Dendritic cell treated with granulocyte-macrophage colony-stimulating factor and Interleukin-4, amounts not matched to agents 40 ng/mL and 50 ng/mL, for 4 days (primary cell): Measurements from ENCODE around the gene COIL.

Experiments
- H3K27ac Mint-ChIP-seq: one replicate; pipeline ENCODE4 v1.8.0; 2022; ENCODE audit warnings: mild to moderate bottlenecking, mixed read lengths
- H3K27me3 Mint-ChIP-seq: one replicate; pipeline ENCODE4 v1.8.0; 2022; ENCODE audit warnings: mild to moderate bottlenecking, mixed read lengths
- H3K36me3 Mint-ChIP-seq: one replicate; pipeline ENCODE4 v1.8.0; 2022; ENCODE audit warnings: low read depth, mixed read lengths
- H3K4me1 Mint-ChIP-seq: one replicate; pipeline ENCODE4 v1.8.0; 2022; ENCODE audit warnings: low read depth, mixed read lengths
- H3K4me3 Mint-ChIP-seq: one replicate; pipeline ENCODE4 v1.8.0; 2022; ENCODE audit warnings: mild to moderate bottlenecking, moderate library complexity, mixed read lengths
- H3K9me3 Mint-ChIP-seq: one replicate; pipeline ENCODE4 v1.8.0; 2022; ENCODE audit warnings: mixed read lengths
- intact Hi-C: fragments of 100-400 bp; cut with micrococcal nuclease; formaldehyde crosslinking; loops from one replicate; pipeline ENCODE4 v1.15.0; 2022

The COIL gene

GRCh38 chr17:56960596-56961538 is at the start of gene COIL:
Gene COIL, minus strand, starts transcription at chr17:56961050. Its CDS starts 31 bp downstream, at chr17:56961019.
- intact Hi-C loops: no loop called here

DNA sequence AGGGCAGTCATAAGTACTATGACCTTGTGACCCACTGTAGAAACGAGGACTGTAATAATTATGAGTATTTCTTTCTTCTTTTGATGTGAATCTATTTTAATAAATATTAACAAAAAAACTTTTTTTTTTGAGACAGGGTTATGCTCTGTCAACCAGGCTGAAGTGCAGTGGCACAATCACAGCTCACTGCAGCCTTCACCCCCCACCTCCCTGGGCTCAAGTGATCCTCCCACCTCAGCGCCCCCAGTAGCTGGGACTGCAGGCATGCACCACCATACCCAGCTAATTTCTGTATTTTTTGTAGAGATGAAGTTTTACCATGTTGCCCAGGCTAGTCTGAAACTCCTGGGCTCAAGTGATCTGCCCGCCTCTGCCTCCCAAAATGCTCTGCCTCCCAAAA is 49.6 kb upstream of the COIL start:
- peaks cover 16% of the 10 kb centered on the region for H3K36me3 Mint-ChIP-seq
- H3K27ac Mint-ChIP-seq: peak overlapping the region; percentile 11
- peaks cover 12% of the 10 kb centered on the region for H3K27me3 Mint-ChIP-seq
- peaks cover 6% of the 10 kb centered on the region for H3K4me1 Mint-ChIP-seq
- intact Hi-C loops: no loop called here
- no peaks in the 10 kb centered on the region for H3K9me3 Mint-ChIP-seq
- no peak overlapping the region for H3K4me3 Mint-ChIP-seq

More at GRCh38 chr17:56960596-56961538, at the start of gene COIL:
- Mint-ChIP-seq H3K27ac (peak within 1 kb of the TSS; percentile 71), H3K4me1 (peaks cover 20% of the 10 kb centered on the region), H3K27me3 (no peaks in the 10 kb centered on the region), H3K36me3 (peaks cover 6% of the 10 kb centered on the region), H3K9me3 (no peaks in the 10 kb centered on the region), H3K4me3 (peak within 1 kb of the TSS; percentile 73)

DNA sequence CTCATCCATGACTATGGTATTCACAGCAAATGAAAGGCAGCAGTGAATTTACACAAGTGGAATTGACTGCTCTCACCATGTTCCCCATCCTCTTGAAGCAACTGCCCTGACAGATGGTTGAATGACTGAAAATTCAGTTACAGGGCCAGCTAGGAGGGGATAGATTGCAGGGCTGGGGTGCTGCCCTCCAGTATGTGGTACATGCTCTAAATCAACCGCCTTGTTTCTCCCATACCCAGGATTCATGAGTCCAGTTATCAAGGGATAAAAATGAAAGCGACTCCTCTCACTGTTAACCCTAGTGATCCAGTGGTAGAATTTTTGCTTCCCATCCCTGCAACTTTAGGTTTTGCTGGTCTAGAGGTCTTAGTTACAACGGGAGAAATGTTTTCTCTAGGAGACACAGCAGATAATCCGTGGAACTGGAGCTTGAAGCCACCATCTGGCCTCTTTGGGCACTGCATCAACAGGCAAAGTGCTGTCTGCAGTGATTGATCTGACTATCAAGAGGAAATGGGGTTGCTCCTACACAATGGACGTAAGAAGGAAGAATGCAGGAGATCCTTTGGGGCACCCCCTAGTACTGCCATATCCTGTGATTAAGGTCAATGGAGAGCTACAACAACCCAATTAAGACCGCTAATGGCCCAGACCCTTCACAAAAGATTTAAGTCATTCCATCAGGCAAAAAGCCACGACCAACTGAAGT is 49.0 kb upstream of the COIL start:
- no peak overlapping the region for H3K27ac Mint-ChIP-seq
- peaks cover 21% of the 10 kb centered on the region for H3K36me3 Mint-ChIP-seq
- intact Hi-C loops: no loop called here
- peaks cover 11% of the 10 kb centered on the region for H3K4me1 Mint-ChIP-seq
- no peaks in the 10 kb centered on the region for H3K9me3 Mint-ChIP-seq
- H3K4me3 Mint-ChIP-seq: no peak overlapping the region
- peaks cover 12% of the 10 kb centered on the region for H3K27me3 Mint-ChIP-seq

- H3K4me3 Mint-ChIP-seq: no peak overlapping the region
- no peaks in the 10 kb centered on the region for H3K9me3 Mint-ChIP-seq
- intact Hi-C loops: no loop called here
- peaks cover 13% of the 10 kb centered on the region for H3K4me1 Mint-ChIP-seq
- H3K27ac Mint-ChIP-seq: no peak overlapping the region
- peaks cover 12% of the 10 kb centered on the region for H3K27me3 Mint-ChIP-seq
- H3K36me3 Mint-ChIP-seq: peaks cover 26% of the 10 kb centered on the region
These were observed 48.1 kb upstream of the COIL start for GRCh38 chr17:57008958-57009357.

GRCh38 chr17:57006040-57006439 is 45.2 kb upstream of the COIL start:
- no peaks in the 10 kb centered on the region for H3K9me3 Mint-ChIP-seq
- peaks cover 24% of the 10 kb centered on the region for H3K4me1 Mint-ChIP-seq
- H3K36me3 Mint-ChIP-seq: peaks cover 55% of the 10 kb centered on the region
- peaks cover 5% of the 10 kb centered on the region for H3K27me3 Mint-ChIP-seq
- no peak overlapping the region for H3K4me3 Mint-ChIP-seq
- intact Hi-C loops: no loop called here
- no peak overlapping the region for H3K27ac Mint-ChIP-seq

GRCh38 chr17:57004944-57005579 is 44.2 kb upstream of the COIL start:
- Mint-ChIP-seq H3K27ac (no peak overlapping the region), H3K36me3 (peaks cover 63% of the 10 kb centered on the region), H3K4me3 (no peak overlapping the region), H3K9me3 (no peaks in the 10 kb centered on the region), H3K4me1 (peaks cover 22% of the 10 kb centered on the region), H3K27me3 (no peaks in the 10 kb centered on the region)
- intact Hi-C loops: no loop called here

- Mint-ChIP-seq H3K9me3 (no peaks in the 10 kb centered on the region), H3K36me3 (peaks cover 83% of the 10 kb centered on the region), H3K4me1 (peaks cover 19% of the 10 kb centered on the region), H3K27ac (no peak overlapping the region), H3K4me3 (no peak overlapping the region), H3K27me3 (no peaks in the 10 kb centered on the region)
- intact Hi-C loops: no loop called here
These were observed 42.1 kb upstream of the COIL start for GRCh38 chr17:57002904-57003303.

- intact Hi-C loops: no loop called here
- Mint-ChIP-seq H3K27me3 (no peaks in the 10 kb centered on the region), H3K4me3 (no peak overlapping the region), H3K36me3 (peaks cover 88% of the 10 kb centered on the region), H3K27ac (no peak overlapping the region), H3K4me1 (peaks cover 19% of the 10 kb centered on the region), H3K9me3 (no peaks in the 10 kb centered on the region)
These were observed 40.7 kb upstream of the COIL start for GRCh38 chr17:57001541-57001940.

- no peak overlapping the region for H3K4me3 Mint-ChIP-seq
- no peaks in the 10 kb centered on the region for H3K4me1 Mint-ChIP-seq
- no peaks in the 10 kb centered on the region for H3K9me3 Mint-ChIP-seq
- H3K27ac Mint-ChIP-seq: no peak overlapping the region
- intact Hi-C loops: no loop called here
- H3K27me3 Mint-ChIP-seq: no peaks in the 10 kb centered on the region
- H3K36me3 Mint-ChIP-seq: peaks cover 94% of the 10 kb centered on the region
These were observed 36.5 kb upstream of the COIL start for GRCh38 chr17:56997313-56997712.

- Mint-ChIP-seq H3K4me3 (no peak overlapping the region), H3K36me3 (peaks cover 92% of the 10 kb centered on the region), H3K4me1 (no peaks in the 10 kb centered on the region), H3K27me3 (no peaks in the 10 kb centered on the region), H3K9me3 (no peaks in the 10 kb centered on the region), H3K27ac (no peak overlapping the region)
- intact Hi-C loops: no loop called here
These were observed 34.9 kb upstream of the COIL start for GRCh38 chr17:56995766-56996165.

DNA sequence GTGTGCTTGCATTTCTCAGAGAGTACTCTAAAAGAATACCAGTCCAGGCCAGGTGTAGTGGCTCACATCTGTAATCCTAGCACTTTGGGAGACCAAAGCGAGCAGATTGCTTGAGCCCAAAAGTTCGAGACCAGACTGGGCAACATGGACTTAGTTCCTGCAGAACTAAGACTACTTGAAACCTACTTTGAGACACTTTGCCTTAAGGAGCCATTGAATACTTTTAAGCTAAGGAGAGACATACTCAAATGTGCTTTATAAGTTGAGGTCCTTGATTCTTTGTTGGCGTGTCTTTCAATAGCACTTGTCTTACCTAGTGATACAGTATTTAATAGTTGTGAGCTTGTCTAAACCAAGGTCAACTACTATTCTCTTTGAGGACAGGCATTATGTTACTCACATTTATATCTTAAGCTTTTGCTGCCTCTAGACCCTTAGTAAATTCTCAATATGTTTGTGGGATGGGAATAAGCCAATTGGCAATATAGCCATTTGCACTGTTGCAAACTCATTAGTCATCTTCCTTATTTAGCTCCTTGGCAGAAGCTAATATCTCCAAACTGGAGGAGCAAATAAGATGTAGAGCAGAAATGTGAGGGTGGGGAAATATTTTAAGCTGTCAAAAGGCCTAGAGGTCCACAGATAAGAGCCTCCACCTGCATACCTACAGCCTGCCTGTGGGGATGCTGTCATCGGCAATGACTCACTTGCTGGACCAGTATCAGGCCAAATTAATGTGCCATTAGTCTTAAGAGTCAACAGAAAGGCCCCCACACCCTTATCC is 33.4 kb upstream of the COIL start:
- Mint-ChIP-seq H3K27ac (no peak overlapping the region), H3K27me3 (no peaks in the 10 kb centered on the region), H3K9me3 (no peaks in the 10 kb centered on the region), H3K4me1 (no peaks in the 10 kb centered on the region), H3K36me3 (peaks cover 96% of the 10 kb centered on the region), H3K4me3 (no peak overlapping the region)
- intact Hi-C loops: no loop called here

DNA sequence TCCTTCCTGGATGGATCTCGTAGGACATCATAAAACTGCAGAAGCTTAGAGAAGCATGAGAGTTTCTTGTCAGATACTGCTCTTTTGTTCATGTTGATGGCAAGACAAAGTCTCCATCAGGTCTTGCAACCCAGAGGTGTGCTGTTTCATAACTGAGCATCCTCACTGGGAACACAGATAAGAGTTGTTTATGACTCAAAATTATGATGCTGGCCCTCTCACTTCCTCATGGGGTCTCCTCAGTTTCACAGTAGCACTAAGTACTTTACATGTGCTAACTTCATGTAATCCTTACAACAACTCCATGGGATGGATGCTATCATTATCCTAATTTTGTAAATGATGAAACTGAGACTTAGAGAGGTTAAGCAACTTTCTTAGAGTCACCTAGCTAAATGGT is 31.5 kb upstream of the COIL start:
- H3K4me1 Mint-ChIP-seq: peaks cover 3% of the 10 kb centered on the region
- H3K4me3 Mint-ChIP-seq: no peak overlapping the region
- peaks cover 92% of the 10 kb centered on the region for H3K36me3 Mint-ChIP-seq
- no peak overlapping the region for H3K27ac Mint-ChIP-seq
- intact Hi-C loops: no loop called here
- H3K27me3 Mint-ChIP-seq: no peaks in the 10 kb centered on the region
- no peaks in the 10 kb centered on the region for H3K9me3 Mint-ChIP-seq

GRCh38 chr17:56988901-56989572 is 28.2 kb upstream of the COIL start:
- no peaks in the 10 kb centered on the region for H3K27me3 Mint-ChIP-seq
- intact Hi-C loops: no loop called here
- no peak overlapping the region for H3K4me3 Mint-ChIP-seq
- H3K4me1 Mint-ChIP-seq: peaks cover 34% of the 10 kb centered on the region
- peaks cover 93% of the 10 kb centered on the region for H3K36me3 Mint-ChIP-seq
- no peak overlapping the region for H3K27ac Mint-ChIP-seq
- H3K9me3 Mint-ChIP-seq: no peaks in the 10 kb centered on the region
